Measurements from ENCODE around the gene ASB1. TPM values are rescaled to one million over a fixed set of nuclear protein-coding genes. Genes with fewer than 3 reads are reported as not detected.

The ASB1 gene
- total RNA-seq, 1 donor from 2014 or later = 33.9 TPM

DNA sequence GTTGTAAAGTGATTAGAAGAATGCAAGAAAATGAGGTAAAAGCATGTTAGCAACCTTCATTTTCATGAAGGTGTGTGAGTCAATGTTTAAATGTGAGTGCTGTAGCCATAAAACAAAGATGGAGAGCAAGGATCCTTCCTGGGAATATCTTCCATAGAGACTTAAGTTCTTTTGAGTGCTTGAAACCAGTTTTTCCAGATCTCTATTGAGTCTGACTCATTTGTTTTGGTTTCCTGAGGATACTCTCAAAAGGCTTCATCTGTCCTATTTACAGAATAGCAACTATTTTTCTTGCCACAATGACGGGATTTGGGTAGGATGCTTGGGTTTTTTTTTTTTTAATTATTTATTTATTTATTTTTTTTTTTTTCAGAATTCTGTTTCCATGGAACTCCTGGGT lies 45.9 kb upstream of the ASB1 start:
- H3K27me3 Mint-ChIP-seq (ENCODE audit: unreplicated experiment) = no peaks in the 10 kb centered on the region
- H3K4me3 Mint-ChIP-seq (ENCODE audit: unreplicated experiment) = no peak overlapping the region
- TF ChIP-seq, protein P1, sequence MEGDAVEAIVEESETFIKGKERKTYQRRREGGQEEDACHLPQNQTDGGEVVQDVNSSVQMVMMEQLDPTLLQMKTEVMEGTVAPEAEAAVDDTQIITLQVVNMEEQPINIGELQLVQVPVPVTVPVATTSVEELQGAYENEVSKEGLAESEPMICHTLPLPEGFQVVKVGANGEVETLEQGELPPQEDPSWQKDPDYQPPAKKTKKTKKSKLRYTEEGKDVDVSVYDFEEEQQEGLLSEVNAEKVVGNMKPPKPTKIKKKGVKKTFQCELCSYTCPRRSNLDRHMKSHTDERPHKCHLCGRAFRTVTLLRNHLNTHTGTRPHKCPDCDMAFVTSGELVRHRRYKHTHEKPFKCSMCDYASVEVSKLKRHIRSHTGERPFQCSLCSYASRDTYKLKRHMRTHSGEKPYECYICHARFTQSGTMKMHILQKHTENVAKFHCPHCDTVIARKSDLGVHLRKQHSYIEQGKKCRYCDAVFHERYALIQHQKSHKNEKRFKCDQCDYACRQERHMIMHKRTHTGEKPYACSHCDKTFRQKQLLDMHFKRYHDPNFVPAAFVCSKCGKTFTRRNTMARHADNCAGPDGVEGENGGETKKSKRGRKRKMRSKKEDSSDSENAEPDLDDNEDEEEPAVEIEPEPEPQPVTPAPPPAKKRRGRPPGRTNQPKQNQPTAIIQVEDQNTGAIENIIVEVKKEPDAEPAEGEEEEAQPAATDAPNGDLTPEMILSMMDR (IDR thresholded peaks at IDR 0.05) = no peak
- no peaks in the 10 kb centered on the region for H3K9me3 Mint-ChIP-seq (ENCODE audit: unreplicated experiment)
- DNase-seq (ENCODE audit: extremely low spot score, unreplicated experiment) = no peak
- peaks cover 15% of the 10 kb centered on the region for H3K36me3 Mint-ChIP-seq (ENCODE audit: unreplicated experiment)
- peak overlapping the region; percentile 69 for H3K27ac Mint-ChIP-seq (ENCODE audit: unreplicated experiment)
- peaks cover 26% of the 10 kb centered on the region for H3K4me1 Mint-ChIP-seq (ENCODE audit: unreplicated experiment)

DNA sequence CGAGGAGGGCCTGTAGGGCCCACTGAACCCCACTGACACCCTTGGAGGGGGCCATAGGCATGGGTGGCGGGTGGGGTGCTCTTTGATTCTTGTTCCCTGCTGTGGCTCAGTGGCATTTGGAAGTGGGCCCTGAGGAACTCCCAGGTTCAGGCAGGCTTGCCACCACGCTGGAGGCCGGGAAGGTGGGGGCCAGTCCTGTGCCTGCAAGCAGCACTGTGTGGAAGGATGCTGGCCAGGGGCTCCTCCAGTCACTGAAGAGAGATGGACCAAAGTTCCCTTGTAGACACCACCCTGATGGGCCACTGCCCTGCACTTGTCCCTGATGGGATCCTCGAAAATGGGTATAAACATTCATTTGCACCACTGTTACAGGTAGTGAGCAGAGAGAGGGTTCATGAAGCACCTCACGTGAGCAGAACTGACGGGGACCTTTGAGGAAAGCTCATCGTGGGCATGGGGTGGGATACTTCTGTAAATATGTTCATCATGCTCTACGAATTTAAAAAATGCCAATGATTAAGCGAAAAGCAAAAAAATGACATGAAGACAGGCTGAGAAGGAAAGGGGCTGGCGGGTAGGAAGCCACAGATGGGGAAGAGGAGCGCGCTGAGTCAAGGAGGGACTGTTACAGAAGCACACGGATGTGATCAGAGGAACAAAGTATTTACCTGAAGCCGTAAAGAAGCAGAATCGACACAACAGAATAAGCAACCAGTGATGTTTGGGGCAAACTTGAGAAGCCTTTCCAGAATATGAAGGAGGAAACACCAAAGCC lies 45.2 kb upstream of the ASB1 start:
- no peak overlapping the region for H3K27ac Mint-ChIP-seq (ENCODE audit: unreplicated experiment)

DNA sequence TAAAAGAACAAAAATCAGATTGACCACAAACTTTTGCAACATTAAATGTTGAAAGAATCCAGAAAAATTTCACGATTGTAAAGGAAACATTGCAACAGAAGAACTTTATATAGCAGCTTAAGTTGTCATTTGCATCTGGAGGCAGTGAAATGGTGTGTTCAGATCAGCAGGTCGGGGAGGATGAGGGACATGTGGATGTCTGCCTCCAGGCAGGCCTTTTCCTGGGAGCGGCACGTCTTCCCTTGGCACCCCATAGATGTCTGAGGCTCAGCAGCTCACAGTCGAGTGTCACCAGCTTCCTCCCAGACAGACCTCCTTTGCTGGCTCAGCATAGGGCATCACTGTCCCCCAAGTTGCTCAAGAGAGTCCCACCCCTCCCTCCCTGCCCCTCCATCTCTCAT lies 44.3 kb upstream of the ASB1 start:
- Mint-ChIP-seq H3K4me1 (ENCODE audit: unreplicated experiment) (peaks cover 25% of the 10 kb centered on the region), H3K27ac (ENCODE audit: unreplicated experiment) (no peak overlapping the region), H3K4me3 (ENCODE audit: unreplicated experiment) (no peak overlapping the region), H3K36me3 (ENCODE audit: unreplicated experiment) (peaks cover 16% of the 10 kb centered on the region), H3K9me3 (ENCODE audit: unreplicated experiment) (no peaks in the 10 kb centered on the region), H3K27me3 (ENCODE audit: unreplicated experiment) (no peaks in the 10 kb centered on the region)
- TF ChIP-seq, protein P1 (IDR thresholded peaks at IDR 0.05) = no peak
- no peak for DNase-seq (ENCODE audit: extremely low spot score, unreplicated experiment)

More for the DNA sequence above, 45.2 kb upstream of the ASB1 start:
- no peaks in the 10 kb centered on the region for H3K27me3 Mint-ChIP-seq (ENCODE audit: unreplicated experiment)
- peaks cover 24% of the 10 kb centered on the region for H3K4me1 Mint-ChIP-seq (ENCODE audit: unreplicated experiment)
- TF ChIP-seq, protein P1 (IDR thresholded peaks at IDR 0.05) = no peak
- no peak for DNase-seq (ENCODE audit: extremely low spot score, unreplicated experiment)
- no peaks in the 10 kb centered on the region for H3K9me3 Mint-ChIP-seq (ENCODE audit: unreplicated experiment)
- H3K36me3 Mint-ChIP-seq (ENCODE audit: unreplicated experiment) = peaks cover 15% of the 10 kb centered on the region
- no peak overlapping the region for H3K4me3 Mint-ChIP-seq (ENCODE audit: unreplicated experiment)

DNA sequence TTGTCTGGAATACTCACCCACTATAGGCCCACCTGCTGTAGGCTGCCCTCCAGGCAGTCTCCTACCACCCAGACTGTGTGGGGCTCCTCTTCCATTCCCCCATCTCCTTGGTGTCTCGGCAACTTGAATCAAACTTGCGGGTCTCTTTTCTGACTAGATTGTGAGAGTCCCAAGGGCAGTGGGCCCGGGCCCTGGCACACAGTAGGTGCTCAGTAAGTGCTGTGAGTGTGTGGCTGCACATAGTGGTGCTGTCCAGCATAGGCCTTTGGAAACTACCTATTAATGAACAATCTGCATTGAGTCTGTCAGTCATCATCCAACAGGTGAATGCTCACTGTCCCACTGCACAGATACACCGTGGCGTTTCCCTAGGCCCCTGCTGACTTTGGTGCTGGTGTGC lies 43.6 kb upstream of the ASB1 start:
- Mint-ChIP-seq H3K27ac (ENCODE audit: unreplicated experiment) (no peak overlapping the region), H3K27me3 (ENCODE audit: unreplicated experiment) (no peaks in the 10 kb centered on the region), H3K9me3 (ENCODE audit: unreplicated experiment) (no peaks in the 10 kb centered on the region), H3K36me3 (ENCODE audit: unreplicated experiment) (peaks cover 20% of the 10 kb centered on the region), H3K4me1 (ENCODE audit: unreplicated experiment) (peaks cover 26% of the 10 kb centered on the region), H3K4me3 (ENCODE audit: unreplicated experiment) (no peak overlapping the region)
- no peak for DNase-seq (ENCODE audit: extremely low spot score, unreplicated experiment)
- TF ChIP-seq, protein P1 (IDR thresholded peaks at IDR 0.05) = no peak

DNA sequence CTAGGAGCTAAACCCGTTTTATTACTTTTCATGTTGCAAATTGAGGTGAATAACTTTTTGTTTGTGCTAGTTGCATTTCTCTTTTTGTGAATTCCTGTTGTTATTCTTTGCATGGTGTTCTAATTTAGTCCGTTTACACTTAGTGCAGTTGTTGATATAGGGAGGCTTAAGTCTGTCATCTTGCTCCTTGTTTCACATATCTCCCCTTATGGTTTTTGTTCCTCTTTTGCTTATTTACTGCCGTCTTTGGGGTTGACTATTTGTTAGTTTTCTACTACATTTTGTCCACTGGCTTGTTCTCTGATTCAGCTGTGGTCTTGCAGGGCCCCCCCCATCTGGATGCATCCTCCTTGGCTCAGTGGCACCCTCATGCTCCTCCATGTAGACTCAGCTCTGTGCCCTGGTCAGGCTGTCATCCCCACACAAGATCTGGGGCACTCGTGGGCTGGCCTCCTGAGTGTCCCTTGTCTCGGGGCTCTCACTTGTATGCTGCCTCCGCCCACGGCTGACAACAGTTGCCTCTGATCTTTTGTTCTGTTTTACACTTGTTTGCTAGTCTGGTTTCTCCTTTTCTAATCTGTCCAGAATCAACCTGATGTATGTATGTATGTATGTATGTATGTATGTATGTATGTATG lies 42.9 kb upstream of the ASB1 start:
- no peak overlapping the region for H3K27ac Mint-ChIP-seq (ENCODE audit: unreplicated experiment)
- TF ChIP-seq, protein P1 (IDR thresholded peaks at IDR 0.05) = no peak
- H3K4me3 Mint-ChIP-seq (ENCODE audit: unreplicated experiment) = no peak overlapping the region
- H3K36me3 Mint-ChIP-seq (ENCODE audit: unreplicated experiment) = peaks cover 20% of the 10 kb centered on the region
- no peaks in the 10 kb centered on the region for H3K9me3 Mint-ChIP-seq (ENCODE audit: unreplicated experiment)
- no peak for DNase-seq (ENCODE audit: extremely low spot score, unreplicated experiment)
- H3K27me3 Mint-ChIP-seq (ENCODE audit: unreplicated experiment) = no peaks in the 10 kb centered on the region
- H3K4me1 Mint-ChIP-seq (ENCODE audit: unreplicated experiment) = peaks cover 23% of the 10 kb centered on the region

Measured in osteocyte (in vitro differentiated cells).